Muscle of arm (tissue), 12 donors: ENCODE measurements around the gene BEGAIN. TPM values are rescaled to one million over a fixed set of nuclear protein-coding genes. Genes with fewer than 3 reads are reported as not detected.

Source experiments
- DNase-seq: peaks from one replicate; pipeline ENCODE4 v3.0.0-alpha.2; 2013
- polyA plus RNA-seq, 12 donors: library from polyadenylated mRNA; unstranded; fragments of 120-200 nt; gene quantifications; one replicate each; pipeline ENCODE4 v1.2.1, GENCODE V29; 2013; ENCODE audit not compliant: insufficient read length in 12 of 12

The BEGAIN gene
- polyA plus RNA-seq, 12 donors, result 1.8 to 6.4 (median 4.3) TPM; not detected in 1

DNA sequence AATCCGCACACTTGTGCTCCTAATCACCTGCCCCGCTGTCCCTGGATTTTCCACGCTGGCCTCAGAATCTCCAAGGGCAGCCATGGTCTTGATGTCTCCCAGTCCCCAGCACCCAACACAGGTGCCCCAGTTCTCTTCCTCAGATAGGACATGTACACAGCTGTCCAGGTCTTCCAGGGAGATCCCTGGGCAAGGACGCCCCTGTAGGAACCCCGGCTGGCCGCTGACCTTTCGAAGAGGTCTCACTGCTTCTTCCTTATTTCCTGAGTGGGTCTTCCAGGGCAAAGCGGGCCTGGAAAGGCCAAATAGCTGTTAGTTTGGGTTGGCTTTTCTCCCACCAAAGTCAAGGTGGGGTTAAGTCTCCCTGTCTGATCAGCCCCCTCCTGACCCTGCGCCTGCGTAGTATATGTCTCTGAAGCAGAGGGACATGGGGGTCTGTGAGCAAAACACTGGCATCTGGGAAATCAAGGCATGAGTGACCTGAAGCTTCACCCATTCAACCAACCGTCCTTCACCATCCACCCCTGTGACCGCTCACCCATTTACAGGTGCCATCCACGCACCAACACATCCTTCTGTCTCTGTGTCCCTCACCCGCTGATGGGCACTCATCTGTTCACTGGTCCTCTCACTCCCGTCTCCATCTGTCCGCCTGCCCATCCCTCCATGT is 4.6 kb downstream of the BEGAIN start:
- DNase-seq, result no peak

- no peak for DNase-seq
Observed at GRCh38 chr14:100581228-100582145, 5.7 kb downstream of the BEGAIN start.

DNA sequence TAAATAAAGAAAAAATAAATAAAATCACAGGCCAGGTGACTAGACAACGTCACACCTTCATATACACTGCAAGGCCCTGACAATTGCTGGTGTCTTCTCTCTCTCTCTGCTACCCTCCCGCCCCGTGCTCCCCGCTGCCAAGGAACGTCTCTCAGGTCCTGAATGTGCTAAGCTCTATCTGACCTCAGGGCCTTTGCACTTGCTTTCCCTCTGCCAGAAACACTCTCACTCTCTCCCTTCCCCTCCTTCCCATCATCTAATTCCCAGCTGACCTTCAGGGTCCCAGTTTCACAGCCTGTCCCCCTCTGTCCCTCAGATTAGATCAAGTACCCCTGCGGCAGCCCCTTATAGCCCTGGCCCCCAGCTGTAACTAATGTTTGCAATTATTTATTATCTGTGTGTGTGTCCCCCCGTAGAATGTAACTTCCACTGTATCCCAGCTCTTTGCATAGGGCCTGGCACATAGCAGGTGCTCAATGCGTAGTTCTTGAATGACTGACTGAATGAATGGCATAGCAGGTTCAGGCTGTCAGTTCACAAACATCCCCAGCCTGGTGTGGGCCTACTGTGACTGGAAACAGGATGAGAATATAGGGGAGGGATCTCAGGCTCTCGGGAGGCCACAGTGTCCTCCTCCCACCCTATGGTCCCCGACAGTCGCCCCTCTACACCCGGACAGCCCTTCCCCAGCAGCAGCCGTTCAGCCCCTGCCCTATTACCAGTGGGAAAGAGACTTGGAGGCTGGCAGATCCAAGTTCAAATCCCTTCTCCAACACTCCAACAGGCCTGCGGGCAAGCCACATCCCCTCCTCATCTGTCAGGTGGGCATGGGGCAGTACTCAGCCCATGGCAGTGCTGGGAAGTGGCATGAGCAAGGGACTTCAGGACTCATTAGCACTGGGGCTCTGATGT is 6.6 kb downstream of the BEGAIN start:
- no peak for DNase-seq

DNA sequence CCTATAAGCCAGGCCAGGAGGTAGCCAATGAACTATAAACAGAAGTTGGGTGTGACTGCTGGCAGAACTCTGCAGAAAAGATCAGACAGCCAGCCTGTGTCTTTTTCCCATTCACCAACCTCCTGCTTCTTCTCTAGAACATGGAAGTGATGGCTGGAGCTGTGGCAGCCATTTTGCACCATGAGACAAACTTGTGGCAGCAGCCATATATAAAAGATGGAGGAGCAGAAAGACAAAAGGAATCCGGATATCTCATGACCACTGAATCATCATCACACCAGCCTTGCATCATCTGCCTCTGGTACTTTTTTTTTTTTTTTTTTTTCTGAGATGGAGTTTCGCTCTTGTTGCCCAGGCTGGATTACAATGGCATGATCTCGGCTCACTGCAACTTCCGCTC is 8.7 kb downstream of the BEGAIN start:
- DNase-seq, result no peak

DNA sequence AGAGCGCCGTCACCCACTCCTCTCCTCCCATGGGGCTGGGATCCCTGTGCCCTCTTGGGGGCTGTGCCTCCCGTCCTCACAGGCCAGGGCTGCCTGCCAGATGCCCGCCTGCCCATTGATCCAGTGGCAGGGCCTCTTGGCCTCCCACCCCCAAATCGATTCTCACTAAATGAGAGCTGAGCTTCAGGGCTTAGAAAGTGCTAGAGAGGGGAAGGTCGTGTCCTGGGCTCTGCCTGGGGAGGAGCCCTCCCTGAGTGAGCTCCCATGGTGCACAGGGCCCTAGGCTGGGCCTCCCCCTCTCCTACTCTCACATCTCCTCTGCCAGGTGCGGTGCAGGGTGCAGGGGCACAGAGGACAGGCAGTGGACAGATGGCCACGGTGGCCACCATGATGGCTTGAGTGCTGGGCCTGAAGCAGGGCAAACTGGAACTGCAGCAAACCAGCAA is 9.2 kb downstream of the BEGAIN start:
- no peak for DNase-seq

DNA sequence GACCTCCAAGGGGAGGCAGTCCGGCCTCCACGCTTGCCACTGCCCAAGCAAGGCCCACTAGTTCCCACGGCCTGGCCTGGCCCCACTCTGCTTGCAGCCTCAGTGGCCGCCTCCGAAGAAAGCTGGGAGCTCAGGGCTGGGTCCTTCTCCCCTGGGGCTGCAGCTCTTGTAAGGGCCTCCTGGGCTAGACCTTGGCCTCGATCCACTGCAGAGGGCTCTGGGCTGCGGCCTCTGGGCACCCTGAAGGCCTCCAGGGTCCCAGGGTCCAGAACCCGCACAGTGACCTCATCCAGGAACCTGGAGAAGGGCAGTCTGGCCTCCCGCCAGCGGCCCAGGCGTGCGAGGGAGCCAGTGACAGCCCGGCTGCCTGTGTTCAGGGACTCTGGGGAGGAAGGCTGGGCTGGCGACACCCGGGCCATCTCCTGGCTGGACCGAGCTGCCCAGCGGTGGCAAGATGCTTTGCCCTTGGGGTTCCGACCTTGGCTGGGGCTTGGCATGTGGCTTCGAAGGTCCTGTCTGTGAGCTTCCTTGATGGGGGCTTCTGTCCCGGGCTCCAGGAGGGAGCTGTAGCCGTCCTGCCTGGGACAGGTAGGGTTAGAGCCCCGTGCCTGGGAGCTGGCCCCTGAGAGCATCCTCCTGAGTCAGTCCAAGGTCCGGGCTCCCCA is 9.8 kb downstream of the BEGAIN start:
- no peak for DNase-seq

DNA sequence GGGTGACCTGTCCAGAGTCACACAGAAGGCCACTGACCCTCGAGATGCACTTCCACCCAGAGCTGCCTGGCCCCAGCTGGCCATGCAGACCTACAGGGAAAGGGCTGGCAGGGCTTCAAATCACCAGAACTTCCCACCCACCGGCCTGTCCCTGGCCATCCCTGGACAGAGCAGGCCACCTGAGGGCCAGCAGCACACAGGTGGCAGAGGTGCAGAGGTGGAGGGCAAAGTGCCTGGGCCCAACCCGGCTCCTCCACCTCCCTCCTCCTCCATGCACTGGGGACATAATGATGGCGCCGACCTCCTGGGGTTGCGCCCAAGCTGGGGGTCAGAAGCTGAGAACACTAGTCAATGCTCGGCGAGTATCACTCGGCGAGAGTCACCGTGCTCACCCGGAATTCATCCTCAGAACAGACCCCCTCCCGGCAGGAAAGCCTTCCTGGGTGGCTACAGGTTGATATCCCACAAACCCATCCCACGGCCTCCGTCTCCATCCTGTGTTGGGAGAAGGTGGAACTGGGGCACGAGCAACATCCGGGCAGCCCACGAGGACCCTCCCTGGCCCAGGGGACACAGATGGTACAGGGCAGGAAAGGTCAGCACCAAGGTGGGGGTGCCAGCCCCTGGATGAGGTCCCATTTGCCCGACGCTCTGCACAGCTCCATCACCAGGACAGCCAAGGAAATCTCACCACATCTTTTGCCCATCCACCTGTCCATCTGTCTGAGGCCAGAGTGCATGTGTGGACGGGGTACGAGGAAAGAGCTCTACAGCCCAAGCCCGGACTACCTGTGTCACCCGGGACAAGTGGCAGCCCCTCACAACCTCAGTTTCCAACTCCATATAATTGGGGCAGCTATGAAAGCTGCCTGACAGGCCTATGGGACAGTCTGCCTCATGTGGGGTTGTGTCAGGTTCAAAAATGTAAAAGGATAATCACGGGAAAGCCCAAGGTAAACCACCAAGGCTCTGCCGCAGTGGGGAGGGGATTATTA is 10.8 kb downstream of the BEGAIN start:
- no peak for DNase-seq

GRCh38 chr14:100575266-100575995 is 11.8 kb downstream of the BEGAIN start:
- DNase-seq, result no peak

DNA sequence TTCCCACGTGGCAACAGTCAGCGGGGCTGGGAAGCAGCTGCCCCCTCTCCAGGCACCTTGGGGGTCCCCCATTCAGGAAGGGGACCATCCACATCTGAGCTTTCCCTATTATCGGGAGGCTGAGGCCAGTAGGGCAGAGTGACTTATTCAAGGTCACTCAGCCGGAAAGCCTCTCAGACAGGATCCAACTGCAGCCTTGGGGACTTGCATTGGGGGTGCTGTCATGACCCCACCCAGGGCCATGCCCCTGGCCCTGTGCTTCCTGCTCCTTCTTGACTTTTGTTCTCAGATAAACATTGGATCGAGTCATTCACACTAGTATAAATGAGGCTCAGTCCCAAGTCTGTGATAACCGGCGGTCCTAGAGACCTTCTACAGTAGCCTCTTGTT is 12.6 kb downstream of the BEGAIN start:
- DNase-seq, result no peak

DNA sequence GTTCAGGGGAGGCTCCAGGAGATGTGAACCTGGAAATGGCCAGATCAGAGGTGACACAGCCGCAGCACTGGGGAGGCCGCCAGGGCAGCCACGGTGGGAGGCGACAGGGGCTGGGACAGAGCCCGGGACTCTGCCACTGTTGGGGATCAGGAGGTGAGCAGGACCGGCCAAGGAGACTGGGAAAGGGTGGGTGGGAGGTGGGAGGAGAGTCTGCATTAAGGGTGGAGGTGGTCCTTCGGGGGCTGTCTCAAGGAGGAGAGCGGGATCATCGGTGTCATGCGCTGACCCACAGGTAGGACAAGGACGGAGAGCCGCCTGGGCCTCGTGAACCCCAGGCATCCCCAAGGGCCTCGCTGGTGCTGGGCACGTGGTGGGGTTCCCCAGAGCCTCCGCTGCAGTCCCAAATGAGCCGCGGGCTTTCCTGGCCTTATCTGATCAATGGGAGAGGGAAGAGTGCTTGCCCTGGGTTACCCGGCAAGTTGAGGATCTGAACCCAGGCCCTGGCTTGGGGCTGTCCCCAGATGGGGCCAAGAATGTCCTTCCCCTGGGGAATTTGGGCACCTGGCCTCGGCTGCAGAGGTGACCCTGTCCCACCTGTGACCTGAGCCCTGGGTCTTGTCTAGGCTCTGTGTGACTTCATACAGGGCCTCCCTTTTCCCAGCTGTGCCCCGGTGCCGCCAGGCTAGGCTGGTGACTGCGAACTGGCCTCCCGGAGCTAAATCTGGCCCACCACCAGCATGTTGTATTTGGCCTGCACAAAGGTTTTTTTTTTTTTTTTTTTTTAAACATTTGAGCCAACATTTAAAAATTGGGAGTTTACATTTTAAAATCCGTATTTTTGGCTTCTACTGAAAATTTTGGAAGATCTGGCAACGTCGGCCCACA is 13.2 kb downstream of the BEGAIN start:
- no peak for DNase-seq

GRCh38 chr14:100573002-100573756 is 14.0 kb downstream of the BEGAIN start:
- no peak for DNase-seq

DNA sequence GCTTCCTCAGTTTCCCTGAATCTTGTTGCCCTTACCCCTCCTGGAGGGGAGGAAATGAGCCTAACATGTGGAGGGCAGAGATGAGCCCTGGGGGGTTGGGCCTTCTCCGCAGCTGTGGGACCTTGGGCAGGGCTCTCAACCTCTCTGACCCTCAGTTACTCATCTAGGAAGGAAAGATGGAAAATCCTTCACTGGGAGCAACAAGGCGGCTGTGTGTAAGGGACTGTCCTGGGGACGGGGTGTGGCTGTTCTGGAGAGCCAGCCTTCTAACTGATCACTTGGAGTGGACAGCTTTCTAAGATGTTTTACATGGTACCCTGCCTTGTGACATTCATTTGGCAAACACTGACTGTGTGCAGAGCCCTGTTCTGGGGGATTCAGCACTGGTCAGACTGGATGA is 14.7 kb downstream of the BEGAIN start:
- DNase-seq, result no peak

GRCh38 chr14:100571837-100572236 is 15.4 kb downstream of the BEGAIN start:
- DNase-seq, result no peak

DNA sequence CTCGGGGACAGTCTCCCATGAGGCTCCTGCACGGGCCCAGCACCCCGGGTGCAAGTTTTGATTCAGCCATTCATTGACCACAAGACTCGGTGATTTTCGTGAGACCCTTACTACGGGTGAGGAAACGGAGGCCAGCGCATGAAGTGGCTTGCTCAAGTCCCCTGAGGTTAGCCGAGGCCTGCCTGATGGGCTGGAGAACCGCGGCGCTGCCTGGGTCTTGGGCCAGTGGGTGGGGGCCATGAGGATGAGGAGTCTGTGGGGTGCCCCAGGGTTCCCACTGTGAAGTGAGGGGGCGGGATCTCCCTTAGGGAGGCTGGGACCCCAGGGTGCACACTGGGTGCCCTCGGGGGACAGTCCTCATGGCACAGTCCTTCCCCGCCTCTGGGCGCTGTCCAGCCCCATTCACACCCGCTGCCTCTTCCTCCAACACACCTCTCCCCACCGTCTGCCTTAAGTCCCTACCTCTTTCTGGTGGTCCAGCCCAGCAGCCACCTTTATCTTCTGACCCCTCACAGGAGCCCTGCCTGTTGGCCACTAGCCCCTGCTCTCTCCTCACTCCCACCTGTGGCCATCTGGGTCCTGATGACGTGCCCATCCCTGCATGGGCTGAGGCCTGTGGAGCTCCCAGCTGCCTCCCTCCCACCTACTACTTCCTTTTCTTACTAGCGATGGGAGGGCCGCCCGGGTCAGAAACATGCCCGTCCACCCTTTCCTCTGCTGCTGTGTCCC is 16.3 kb downstream of the BEGAIN start:
- no peak for DNase-seq

DNA sequence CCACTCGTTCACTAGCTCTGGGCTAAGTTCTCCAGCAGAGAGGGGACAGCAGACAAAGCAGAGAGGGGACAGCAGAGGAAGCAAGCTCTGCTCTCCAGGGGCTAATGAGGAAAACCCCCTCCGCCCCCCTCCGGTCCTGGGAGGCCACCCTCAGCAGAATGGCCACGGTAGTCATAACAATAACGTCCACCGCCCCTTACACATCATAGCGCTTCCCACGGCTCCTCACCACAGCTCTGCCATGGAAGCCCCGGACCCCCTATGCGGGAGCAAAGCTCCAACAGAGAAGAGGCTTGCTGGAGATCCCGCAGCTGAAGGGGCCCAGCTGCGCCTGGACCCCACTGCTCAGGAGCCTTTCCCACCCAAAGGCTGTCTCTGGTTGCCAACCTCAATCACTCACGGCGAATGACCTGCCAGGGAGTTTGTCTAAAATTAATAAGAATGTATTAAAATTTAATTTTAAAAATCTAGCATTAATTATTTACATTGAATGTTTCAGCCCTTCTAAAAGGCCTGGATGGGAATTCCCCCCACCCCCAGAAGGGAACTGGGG is 17.4 kb downstream of the BEGAIN start:
- DNase-seq, result no peak

DNA sequence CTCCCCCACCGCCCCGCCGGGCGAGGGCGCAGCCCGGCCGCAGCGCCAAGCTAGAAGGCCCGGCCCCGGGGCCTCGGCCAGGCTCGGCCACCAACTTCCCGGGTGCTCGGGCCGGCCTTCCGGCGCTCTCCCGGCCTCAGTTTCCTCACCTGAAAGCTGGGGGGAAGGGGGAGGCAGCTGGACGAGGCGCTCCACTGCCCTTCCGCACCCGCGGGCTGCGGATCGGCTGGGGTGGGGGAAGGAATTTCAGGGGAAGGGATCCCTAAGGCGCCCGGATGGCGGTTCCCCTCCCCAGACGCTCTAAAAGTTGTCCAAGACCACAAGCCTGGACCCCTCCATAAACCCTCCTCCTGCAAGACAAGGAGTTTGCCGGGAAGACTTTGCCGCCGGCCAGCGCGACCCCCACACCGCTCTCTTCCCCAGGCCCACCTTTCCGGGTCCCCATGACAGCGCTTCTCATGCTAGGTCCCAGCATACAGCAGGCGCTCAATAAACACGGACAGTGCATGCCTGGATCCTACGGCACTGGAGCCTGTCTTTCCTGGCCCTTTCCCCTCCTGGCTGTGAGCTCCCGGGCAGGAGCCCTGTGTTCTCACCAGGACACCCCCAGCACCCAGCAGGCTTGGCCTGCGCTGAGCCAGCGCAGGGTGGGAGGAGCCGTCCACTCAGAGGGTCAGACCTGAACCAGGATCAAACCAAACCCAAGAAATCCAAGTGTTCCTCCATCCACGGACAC is 18.1 kb downstream of the BEGAIN start:
- no peak for DNase-seq
